Measurements from ENCODE around the gene TRAK2.

TRAK2 gene

DNA sequence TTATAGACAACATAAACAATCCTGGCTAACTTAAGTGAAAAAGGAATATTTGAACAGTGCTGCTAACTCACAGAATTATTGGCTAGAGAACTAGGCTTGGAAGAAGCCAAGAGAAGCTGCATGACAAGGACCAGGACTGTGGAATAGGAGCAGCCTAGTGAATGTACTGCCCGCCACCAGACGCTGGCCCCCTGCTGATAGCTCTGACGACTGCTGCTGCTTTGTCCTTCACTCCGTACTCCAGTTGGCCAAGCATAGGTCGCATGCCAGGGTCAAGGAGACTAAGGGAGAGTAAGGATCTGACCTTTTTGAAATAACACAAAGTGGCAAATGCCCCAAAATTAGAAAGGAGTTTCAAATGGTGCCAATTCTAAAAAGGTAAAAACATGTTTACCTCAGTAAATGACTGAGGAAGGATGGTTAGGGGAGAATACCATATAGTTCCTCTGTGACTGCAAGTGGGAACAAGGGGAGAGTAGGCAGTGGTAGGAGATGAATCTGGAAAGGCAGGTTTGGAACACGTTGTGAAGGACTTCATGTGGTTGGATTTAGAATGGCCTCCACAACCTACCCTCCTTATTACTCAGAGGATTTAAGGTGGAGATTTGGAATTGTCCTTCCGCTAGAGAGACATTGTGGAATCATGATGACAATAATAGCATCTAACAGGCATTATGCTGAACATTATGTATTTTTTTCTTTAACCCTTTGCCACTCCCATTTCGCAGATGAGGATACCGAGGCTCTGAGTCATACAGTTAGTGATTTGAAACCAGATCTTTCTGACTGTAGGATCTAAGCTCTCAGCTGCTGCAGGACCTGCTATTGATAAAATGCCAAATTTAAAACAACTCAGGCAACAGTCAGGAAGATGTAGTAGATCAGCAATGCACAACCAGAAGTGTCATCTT, 19.8 kb upstream of the TRAK2 start:
- Histone ChIP-seq H2AFZ (ENCODE audit: low read length) (no peak overlapping the region), H3K9me3 (ENCODE audit: low read length) (no peaks in the 10 kb centered on the region), H3K27ac (ENCODE audit: low read depth, low read length, poor library complexity, severe bottlenecking) (no peak overlapping the region), H3K9me2 (ENCODE audit: low read depth, low read length) (no peaks in the 10 kb centered on the region), H3F3A (ENCODE audit: insufficient read depth, low read length) (no peaks in the 10 kb centered on the region), H3K4me1 (ENCODE audit: insufficient read depth, low read length, severe bottlenecking) (no peaks in the 10 kb centered on the region), H3K9ac (ENCODE audit: low read length) (no peak overlapping the region), H4K20me1 (ENCODE audit: insufficient read depth, low read length) (no peaks in the 10 kb centered on the region), H3K27me3 (ENCODE audit: insufficient read depth, low read length) (no peaks in the 10 kb centered on the region), H3K36me3 (ENCODE audit: insufficient read depth, low read length) (no peaks in the 10 kb centered on the region), H3K4me3 (ENCODE audit: low read depth, low read length, poor library complexity, severe bottlenecking) (no peak overlapping the region), H3K4me2 (ENCODE audit: low read length) (no peak overlapping the region), H3K79me2 (ENCODE audit: insufficient read depth, low read length) (no peaks in the 10 kb centered on the region)
- no peak for TF ChIP-seq EZH2 (IDR thresholded peaks at IDR 0.05; ENCODE audit: borderline replicate concordance, low read length)
- TF ChIP-seq, protein P1, sequence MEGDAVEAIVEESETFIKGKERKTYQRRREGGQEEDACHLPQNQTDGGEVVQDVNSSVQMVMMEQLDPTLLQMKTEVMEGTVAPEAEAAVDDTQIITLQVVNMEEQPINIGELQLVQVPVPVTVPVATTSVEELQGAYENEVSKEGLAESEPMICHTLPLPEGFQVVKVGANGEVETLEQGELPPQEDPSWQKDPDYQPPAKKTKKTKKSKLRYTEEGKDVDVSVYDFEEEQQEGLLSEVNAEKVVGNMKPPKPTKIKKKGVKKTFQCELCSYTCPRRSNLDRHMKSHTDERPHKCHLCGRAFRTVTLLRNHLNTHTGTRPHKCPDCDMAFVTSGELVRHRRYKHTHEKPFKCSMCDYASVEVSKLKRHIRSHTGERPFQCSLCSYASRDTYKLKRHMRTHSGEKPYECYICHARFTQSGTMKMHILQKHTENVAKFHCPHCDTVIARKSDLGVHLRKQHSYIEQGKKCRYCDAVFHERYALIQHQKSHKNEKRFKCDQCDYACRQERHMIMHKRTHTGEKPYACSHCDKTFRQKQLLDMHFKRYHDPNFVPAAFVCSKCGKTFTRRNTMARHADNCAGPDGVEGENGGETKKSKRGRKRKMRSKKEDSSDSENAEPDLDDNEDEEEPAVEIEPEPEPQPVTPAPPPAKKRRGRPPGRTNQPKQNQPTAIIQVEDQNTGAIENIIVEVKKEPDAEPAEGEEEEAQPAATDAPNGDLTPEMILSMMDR (IDR thresholded peaks at IDR 0.05; ENCODE audit: low read length): no peak

- no peaks in the 10 kb centered on the region for H3K9me2 ChIP-seq (ENCODE audit: low read depth, low read length)
- H3F3A ChIP-seq (ENCODE audit: insufficient read depth, low read length): no peaks in the 10 kb centered on the region
- no peak for TF ChIP-seq EZH2 (IDR thresholded peaks at IDR 0.05; ENCODE audit: borderline replicate concordance, low read length)
- TF ChIP-seq, protein P1 (IDR thresholded peaks at IDR 0.05; ENCODE audit: low read length): no peak
- no peak overlapping the region for H2AFZ ChIP-seq (ENCODE audit: low read length)
- no peaks in the 10 kb centered on the region for H3K9me3 ChIP-seq (ENCODE audit: low read length)
- no peak overlapping the region for H3K4me3 ChIP-seq (ENCODE audit: low read depth, low read length, poor library complexity, severe bottlenecking)
- H3K4me1 ChIP-seq (ENCODE audit: insufficient read depth, low read length, severe bottlenecking): no peaks in the 10 kb centered on the region
- no peak overlapping the region for H3K4me2 ChIP-seq (ENCODE audit: low read length)
- H4K20me1 ChIP-seq (ENCODE audit: insufficient read depth, low read length): no peaks in the 10 kb centered on the region
- no peak overlapping the region for H3K27ac ChIP-seq (ENCODE audit: low read depth, low read length, poor library complexity, severe bottlenecking)
- no peaks in the 10 kb centered on the region for H3K27me3 ChIP-seq (ENCODE audit: insufficient read depth, low read length)
- no peaks in the 10 kb centered on the region for H3K79me2 ChIP-seq (ENCODE audit: insufficient read depth, low read length)
- H3K9ac ChIP-seq (ENCODE audit: low read length): no peak overlapping the region
- no peaks in the 10 kb centered on the region for H3K36me3 ChIP-seq (ENCODE audit: insufficient read depth, low read length)
Observed at GRCh38 chr2:201467666-201468065, 16.4 kb upstream of the TRAK2 start.

- no peak overlapping the region for H3K4me2 ChIP-seq (ENCODE audit: low read length)
Observed at GRCh38 chr2:201466050-201466675, 14.9 kb upstream of the TRAK2 start.

More at GRCh38 chr2:201466050-201466675, 14.9 kb upstream of the TRAK2 start:
- H3F3A ChIP-seq (ENCODE audit: insufficient read depth, low read length): no peaks in the 10 kb centered on the region
- H3K4me3 ChIP-seq (ENCODE audit: low read depth, low read length, poor library complexity, severe bottlenecking): no peak overlapping the region
- no peak overlapping the region for H2AFZ ChIP-seq (ENCODE audit: low read length)
- no peaks in the 10 kb centered on the region for H3K9me2 ChIP-seq (ENCODE audit: low read depth, low read length)
- no peaks in the 10 kb centered on the region for H3K9me3 ChIP-seq (ENCODE audit: low read length)
- H3K9ac ChIP-seq (ENCODE audit: low read length): no peak overlapping the region
- no peaks in the 10 kb centered on the region for H3K4me1 ChIP-seq (ENCODE audit: insufficient read depth, low read length, severe bottlenecking)
- H4K20me1 ChIP-seq (ENCODE audit: insufficient read depth, low read length): no peaks in the 10 kb centered on the region
- no peaks in the 10 kb centered on the region for H3K36me3 ChIP-seq (ENCODE audit: insufficient read depth, low read length)
- no peak for TF ChIP-seq EZH2 (IDR thresholded peaks at IDR 0.05; ENCODE audit: borderline replicate concordance, low read length)
- TF ChIP-seq, protein P1 (IDR thresholded peaks at IDR 0.05; ENCODE audit: low read length): no peak
- H3K27ac ChIP-seq (ENCODE audit: low read depth, low read length, poor library complexity, severe bottlenecking): no peak overlapping the region
- no peaks in the 10 kb centered on the region for H3K27me3 ChIP-seq (ENCODE audit: insufficient read depth, low read length)
- no peaks in the 10 kb centered on the region for H3K79me2 ChIP-seq (ENCODE audit: insufficient read depth, low read length)

Data from OCI-LY1 (cell line).